NCI-H2196 (cell line): ENCODE data around the gene MYO9B.
"Not testable (repeated sequence)": the region's sequence is repeated elsewhere in the genome, so short reads cannot be mapped to it uniquely, and the experiment has no call there.

ENCODE experiments used
- DNase-seq: peaks from one replicate; lab custom pipeline; 2025; ENCODE audit not compliant: unreplicated experiment; lab: John Stamatoyannopoulos, UW

The MYO9B gene

GRCh38 chr19:17171874-17172273, 96.3 kb downstream of the MYO9B start:
- DNase-seq = no peak

- DNase-seq = no peak
Observed at GRCh38 chr19:17172624-17173345, 97.2 kb downstream of the MYO9B start.

- no peak for DNase-seq
Observed at GRCh38 chr19:17178291-17178690, 102.7 kb downstream of the MYO9B start.

GRCh38 chr19:17180997-17181702, 105.6 kb downstream of the MYO9B start:
- DNase-seq = no peak

- DNase-seq = no peak
Observed at GRCh38 chr19:17183271-17183761, 107.7 kb downstream of the MYO9B start.

GRCh38 chr19:17183858-17184321, 108.3 kb downstream of the MYO9B start:
- DNase-seq = no peak

GRCh38 chr19:17184371-17184841, 108.8 kb downstream of the MYO9B start:
- no peak for DNase-seq

GRCh38 chr19:17185590-17185989, 110.0 kb downstream of the MYO9B start:
- DNase-seq = no peak

- DNase-seq = not testable (repeated sequence)
Observed at GRCh38 chr19:17191736-17192135, 116.2 kb downstream of the MYO9B start.

GRCh38 chr19:17192751-17193150, 117.2 kb downstream of the MYO9B start:
- DNase-seq = no peak

- no peak for DNase-seq
Observed at GRCh38 chr19:17194608-17195007, 119.0 kb downstream of the MYO9B start.

GRCh38 chr19:17195106-17195505, 119.5 kb downstream of the MYO9B start:
- DNase-seq = no peak

GRCh38 chr19:17196610-17197009, 121.0 kb downstream of the MYO9B start:
- DNase-seq = no peak

GRCh38 chr19:17197666-17198065, 122.1 kb downstream of the MYO9B start:
- no peak for DNase-seq

GRCh38 chr19:17200408-17201079, 125.0 kb downstream of the MYO9B start:
- no peak for DNase-seq

GRCh38 chr19:17202249-17202648, 126.7 kb downstream of the MYO9B start:
- DNase-seq = no peak

GRCh38 chr19:17202713-17203112, 127.1 kb downstream of the MYO9B start:
- no peak for DNase-seq

- peak; percentile 79 for DNase-seq
Observed at GRCh38 chr19:17205237-17206140, 129.9 kb downstream of the MYO9B start.

- DNase-seq = no peak
Observed at GRCh38 chr19:17206736-17207581, 131.4 kb downstream of the MYO9B start.
